Liver (tissue), 9 donors: Measurements from ENCODE around the gene TIAM2. TPM values are rescaled to one million over a fixed set of nuclear protein-coding genes. Genes with fewer than 3 reads are reported as not detected.

ENCODE experiments used
- DNase-seq: peaks from one replicate; pipeline ENCODE4 v3.0.0-alpha.2; 2017; ENCODE audit warnings: low spot score
- H3K27ac ChIP-seq, 2 donors: one replicate each; pipeline ENCODE4 v1.7.0; 2013; ENCODE audit warnings: inconsistent platforms in 2 of 2, low read length in 2 of 2, control low read depth in 1 of 2, low read depth in 1 of 2, mild to moderate bottlenecking in 1 of 2
- H3K27me3 ChIP-seq, 4 donors: one replicate each; pipeline versions ENCODE4 v1.6.1 to v1.7.0; 2013; ENCODE audit warnings: low read length in 3 of 4, inconsistent platforms in 1 of 4, mild to moderate bottlenecking in 1 of 4, moderate library complexity in 1 of 4; ENCODE audit not compliant: control insufficient read depth in 4 of 4, insufficient read depth in 4 of 4
- H3K36me3 ChIP-seq, 4 donors: one replicate each; pipeline versions ENCODE4 v1.6.1 to v1.7.0; 2013; ENCODE audit warnings: low read length in 3 of 4, mild to moderate bottlenecking in 3 of 4, low read depth in 1 of 4, moderate library complexity in 1 of 4; ENCODE audit not compliant: control insufficient read depth in 4 of 4, insufficient read depth in 3 of 4
- H3K4me1 ChIP-seq, 4 donors: one replicate each; pipeline versions ENCODE4 v1.6.1 to v1.7.0; 2013; ENCODE audit warnings: low read length in 3 of 4, mild to moderate bottlenecking in 3 of 4, moderate library complexity in 1 of 4; ENCODE audit not compliant: control insufficient read depth in 4 of 4, insufficient read depth in 4 of 4
- H3K4me3 ChIP-seq, 3 donors: one replicate each; pipeline versions ENCODE4 v1.6.1 to v1.7.0; 2013; ENCODE audit warnings: low read length in 3 of 3, control low read depth in 1 of 3, low read depth in 1 of 3, mild to moderate bottlenecking in 1 of 3
- H3K9ac ChIP-seq, 2 donors: one replicate each; pipeline ENCODE4 v1.7.0; 2013; ENCODE audit warnings: low read length in 2 of 2, mild to moderate bottlenecking in 2 of 2, moderate library complexity in 2 of 2, control low read depth in 1 of 2, low read depth in 1 of 2
- H3K9me3 ChIP-seq, 4 donors: one replicate each; pipeline versions ENCODE4 v1.6.1 to v1.7.0; 2013; ENCODE audit warnings: low read length in 3 of 4; ENCODE audit not compliant: control insufficient read depth in 4 of 4
- FOXA1 ChIP-seq: IDR thresholded peaks from 2 replicates; pipeline ENCODE4 v1.6.1; 2016; ENCODE audit warnings: antibody characterized with exemption
- FOXA2 ChIP-seq: IDR thresholded peaks from 2 replicates; pipeline ENCODE4 v1.6.1; 2016; ENCODE audit warnings: antibody characterized with exemption
- GABPA ChIP-seq, 2 donors: IDR thresholded peaks in 1 of 2; conservative IDR thresholded peaks in 1 of 2; 2 replicates each; pipeline ENCODE4 v1.6.1; 2016; ENCODE audit warnings: antibody characterized with exemption in 2 of 2, mild to moderate bottlenecking in 1 of 2, moderate library complexity in 1 of 2
- HNF4A ChIP-seq, 2 donors: conservative IDR thresholded peaks; 2 replicates each; pipeline ENCODE4 v1.6.1; 2016; ENCODE audit warnings: antibody characterized with exemption in 2 of 2, mild to moderate bottlenecking in 2 of 2
- HNF4G ChIP-seq: IDR thresholded peaks from 2 replicates; pipeline ENCODE4 v1.6.1; 2016; ENCODE audit warnings: antibody characterized with exemption
- JUND ChIP-seq, 2 donors: IDR thresholded peaks; 2 replicates each; pipeline ENCODE4 v1.6.1; 2016; ENCODE audit warnings: antibody characterized with exemption in 2 of 2
- NR2F2 ChIP-seq: IDR thresholded peaks from 2 replicates; pipeline ENCODE4 v1.6.1; 2016; ENCODE audit warnings: antibody characterized with exemption
- RAD21 ChIP-seq, 2 donors: IDR thresholded peaks; 2 replicates each; pipeline ENCODE4 v1.6.1; 2016; ENCODE audit warnings: antibody characterized with exemption in 2 of 2, mild to moderate bottlenecking in 2 of 2
- REST ChIP-seq: IDR thresholded peaks from 2 replicates; pipeline ENCODE4 v1.6.1; 2016; ENCODE audit warnings: antibody characterized with exemption, mild to moderate bottlenecking
- RXRA ChIP-seq, 2 donors: IDR thresholded peaks; 2 replicates each; pipeline ENCODE4 v1.6.1; 2017 to 2018; ENCODE audit warnings: antibody characterized with exemption in 2 of 2, mild to moderate bottlenecking in 1 of 2
- SP1 ChIP-seq: IDR thresholded peaks from 2 replicates; pipeline ENCODE4 v1.6.1; 2018; ENCODE audit warnings: antibody characterized with exemption, mild to moderate bottlenecking
- YY1 ChIP-seq: IDR thresholded peaks from 2 replicates; pipeline ENCODE4 v1.6.1; 2016; ENCODE audit warnings: antibody characterized with exemption, mild to moderate bottlenecking
- ZBTB33 ChIP-seq: IDR thresholded peaks from 2 replicates; pipeline ENCODE4 v1.6.1; 2016; ENCODE audit warnings: antibody characterized with exemption
- WGBS: extraction: QIAGEN DNeasy Blood & Tissue Kit; methylation state at CpG from one replicate; pipeline ENCODE4 v1.1.7; 2013; 5-methylcytosine and 5-hydroxymethylcytosine counted together
- polyA plus RNA-seq, 2 donors: library from polyadenylated mRNA; stranded (reverse) in 1 of 2; unstranded in 1 of 2; fragments of 200-250 nt in 1 of 2; fragments of >200 nt in 1 of 2; fragmentation: Nextera tagmentation in 1 of 2; extraction: Ambion mirVana in 1 of 2; gene quantifications; one replicate each; pipeline versions ENCODE4 v1.2.1 to v1.2.3, GENCODE V29; 2013 to 2015
- total RNA-seq, 2 donors: library from RNA; depleted of rRNA; stranded (reverse); fragments of >200 nt; gene quantifications; one replicate each; pipeline ENCODE4 v1.2.3, GENCODE V29; 2014
- TF ChIP-seq, protein P1 (sequence below): IDR thresholded peaks from 2 replicates; pipeline ENCODE4 v1.6.1; 2016; ENCODE audit warnings: antibody characterized with exemption
- TF ChIP-seq, protein P2 (sequence below): IDR thresholded peaks from 2 replicates; pipeline ENCODE4 v1.6.1; 2016; ENCODE audit warnings: antibody characterized with exemption
- donor health status: healthy.
- donor health status: healthy.
- donor health status: healthy.
- donor health status: healthy.
- donor health status: healthy.

TIAM2 gene
- total and polyA plus RNA-seq, 4 donors, result 0.62 to 3.7 (median 2.4) TPM

- Histone ChIP-seq H3K27ac (no peak overlapping the region), H3K4me3 (no peak overlapping the region), H3K27me3 (no peaks in the 10 kb centered on the region), H3K36me3 (no peaks in the 10 kb centered on the region), H3K9me3 (no peaks in the 10 kb centered on the region), H3K4me1 (peaks cover 0 to 8% (median 5%) of the 10 kb centered on the region in 4 donors), H3K9ac (no peak overlapping the region)
- 75% methylated on average over 6 of the region's 6 CpGs for WGBS
- DNase-seq, result no peak
- TF ChIP-seq NR2F2 (no peak), FOXA1 (no peak), GABPA (IDR thresholded peaks at IDR 0.05 in 1 of 2, conservative IDR thresholded peaks at IDR 0.05 in 1 of 2) (no peak), SP1 (no peak), RXRA (IDR thresholded peaks at IDR 0.05) (no peak), FOXA2 (no peak), YY1 (no peak), RAD21 (IDR thresholded peaks at IDR 0.05) (no peak), HNF4G (no peak)
- TF ChIP-seq, protein P1, sequence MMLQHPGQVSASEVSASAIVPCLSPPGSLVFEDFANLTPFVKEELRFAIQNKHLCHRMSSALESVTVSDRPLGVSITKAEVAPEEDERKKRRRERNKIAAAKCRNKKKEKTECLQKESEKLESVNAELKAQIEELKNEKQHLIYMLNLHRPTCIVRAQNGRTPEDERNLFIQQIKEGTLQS, result no peak
- TF ChIP-seq, protein P2, sequence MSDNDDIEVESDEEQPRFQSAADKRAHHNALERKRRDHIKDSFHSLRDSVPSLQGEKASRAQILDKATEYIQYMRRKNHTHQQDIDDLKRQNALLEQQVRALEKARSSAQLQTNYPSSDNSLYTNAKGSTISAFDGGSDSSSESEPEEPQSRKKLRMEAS, result no peak
These were observed 190.4 kb downstream of the TIAM2 start for GRCh38 chr6:155185544-155185943.

DNA sequence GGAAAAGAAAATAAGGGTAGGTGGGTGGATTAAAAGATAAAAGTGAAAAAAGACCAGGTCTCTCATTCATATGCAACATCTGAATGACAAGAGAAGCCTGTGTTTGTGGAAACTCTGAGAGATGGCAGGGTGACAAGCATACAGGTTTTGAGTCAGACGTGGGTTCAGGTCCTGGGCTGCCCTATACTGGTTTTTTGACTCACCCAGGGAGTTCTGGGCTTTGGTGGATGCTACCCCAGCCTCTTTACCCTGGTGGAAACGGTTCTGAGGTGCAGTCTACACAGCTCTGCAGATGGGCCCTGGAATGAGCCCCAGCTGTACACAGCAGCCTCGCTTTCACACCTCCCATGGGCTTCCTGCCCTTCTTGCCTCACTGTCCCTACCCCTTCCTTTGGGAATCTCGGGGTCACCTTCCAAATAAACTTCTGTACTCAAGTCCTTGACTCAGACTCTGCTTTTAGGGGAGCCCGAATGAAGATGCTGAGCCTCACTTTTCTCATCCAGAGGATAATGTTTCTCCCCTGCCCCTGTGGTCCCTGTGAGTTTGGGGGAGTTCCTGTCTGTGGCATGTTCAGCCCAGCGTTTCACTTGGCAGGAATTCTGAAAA lies 191.0 kb downstream of the TIAM2 start:
- 62% methylated on average over 6 of the region's 6 CpGs for WGBS
- no peak overlapping the region for H3K27ac ChIP-seq

More for the DNA sequence above, 191.0 kb downstream of the TIAM2 start:
- no peak overlapping the region for H3K4me3 ChIP-seq
- H3K4me1 ChIP-seq, result peaks cover 0 to 8% (median 5%) of the 10 kb centered on the region in 4 donors
- DNase-seq, result no peak
- no peaks in the 10 kb centered on the region for H3K9me3 ChIP-seq
- no peaks in the 10 kb centered on the region for H3K27me3 ChIP-seq
- H3K36me3 ChIP-seq, result no peaks in the 10 kb centered on the region
- TF ChIP-seq HNF4A (conservative IDR thresholded peaks at IDR 0.05) (no peak), NR2F2 (no peak), JUND (IDR thresholded peaks at IDR 0.05) (no peak), SP1 (no peak), GABPA (IDR thresholded peaks at IDR 0.05 in 1 of 2, conservative IDR thresholded peaks at IDR 0.05 in 1 of 2) (no peak), REST (no peak), ZBTB33 (no peak), FOXA2 (no peak), FOXA1 (no peak)
- TF ChIP-seq, protein P2, result no peak
- no peak overlapping the region for H3K9ac ChIP-seq
